CD4-positive, alpha-beta T cell treated with Interferon alpha-2 for 1 hour (primary cell): ENCODE results near the gene EBF4.
A peak's percentile ranks its signal among the peaks of the same experiment; 100 is the strongest.

Source experiments
- DNase-seq, 2 donors: peaks; one replicate each; pipeline ENCODE4 v3.0.0-alpha.2; 2020 to 2022

The EBF4 gene

GRCh38 chr20:2745060-2745910, 52.7 kb downstream of the EBF4 start:
- no peak for DNase-seq

GRCh38 chr20:2745936-2746635, 53.5 kb downstream of the EBF4 start:
- no peak for DNase-seq

GRCh38 chr20:2746636-2747265, 54.2 kb downstream of the EBF4 start:
- no peak for DNase-seq

GRCh38 chr20:2747676-2748235, 55.2 kb downstream of the EBF4 start:
- no peak for DNase-seq

GRCh38 chr20:2748551-2749342, 56.2 kb downstream of the EBF4 start:
- DNase-seq, result no peak

- DNase-seq, result no peak
Observed at GRCh38 chr20:2749343-2749950, 56.9 kb downstream of the EBF4 start.

GRCh38 chr20:2749951-2750490, 57.4 kb downstream of the EBF4 start:
- no peak for DNase-seq

GRCh38 chr20:2750491-2751251, 58.1 kb downstream of the EBF4 start:
- peak in 1 of 2 donors; percentile 47 for DNase-seq

GRCh38 chr20:2751347-2751877, 58.8 kb downstream of the EBF4 start:
- no peak for DNase-seq

GRCh38 chr20:2751878-2752566, 59.4 kb downstream of the EBF4 start:
- DNase-seq, result peak; percentile 28 to 69

- peak; percentile 33 to 59 for DNase-seq
Observed at GRCh38 chr20:2752567-2753460, 60.2 kb downstream of the EBF4 start.

GRCh38 chr20:2753461-2754040, 61.0 kb downstream of the EBF4 start:
- no peak for DNase-seq

GRCh38 chr20:2754424-2754823, 61.8 kb downstream of the EBF4 start:
- DNase-seq, result no peak

GRCh38 chr20:2755451-2756055, 63.0 kb downstream of the EBF4 start:
- DNase-seq, result no peak

- no peak for DNase-seq
Observed at GRCh38 chr20:2756056-2756611, 63.6 kb downstream of the EBF4 start.

GRCh38 chr20:2757001-2757400, 64.4 kb downstream of the EBF4 start:
- DNase-seq, result no peak

GRCh38 chr20:2757969-2758368, 65.4 kb downstream of the EBF4 start:
- DNase-seq, result no peak

GRCh38 chr20:2759143-2759542, 66.6 kb downstream of the EBF4 start:
- DNase-seq, result no peak
